Sigmoid colon (tissue), 3 donors: Measurements from ENCODE around the gene SON.

Experiments
- CTCF ChIP-seq, 4 experiments: fragments of 450-650 bp in 3 of 4; fragments of 200-600 bp in 1 of 4; IDR thresholded peaks; one replicate each; pipeline ENCODE4 v1.5.1; 2016 to 2019; ENCODE audit warnings: antibody characterized with exemption in 4 of 4, mild to moderate bottlenecking in 3 of 4, moderate library complexity in 2 of 4
- POLR2A ChIP-seq, 2 donors: fragments of 450-650 bp; IDR thresholded peaks; one replicate each; pipeline ENCODE4 v1.6.1; 2016; ENCODE audit warnings: antibody characterized with exemption in 2 of 2, mild to moderate bottlenecking in 2 of 2, moderate library complexity in 2 of 2

GRCh38 chr21:33522297-33522952, 20.4 kb upstream of the SON start:
- TF ChIP-seq CTCF (IDR thresholded peaks at IDR 0.05) (no peak), POLR2A (IDR thresholded peaks at IDR 0.05) (no peak)
